Measurements from ENCODE around the gene SH2D7.

The SH2D7 gene

DNA sequence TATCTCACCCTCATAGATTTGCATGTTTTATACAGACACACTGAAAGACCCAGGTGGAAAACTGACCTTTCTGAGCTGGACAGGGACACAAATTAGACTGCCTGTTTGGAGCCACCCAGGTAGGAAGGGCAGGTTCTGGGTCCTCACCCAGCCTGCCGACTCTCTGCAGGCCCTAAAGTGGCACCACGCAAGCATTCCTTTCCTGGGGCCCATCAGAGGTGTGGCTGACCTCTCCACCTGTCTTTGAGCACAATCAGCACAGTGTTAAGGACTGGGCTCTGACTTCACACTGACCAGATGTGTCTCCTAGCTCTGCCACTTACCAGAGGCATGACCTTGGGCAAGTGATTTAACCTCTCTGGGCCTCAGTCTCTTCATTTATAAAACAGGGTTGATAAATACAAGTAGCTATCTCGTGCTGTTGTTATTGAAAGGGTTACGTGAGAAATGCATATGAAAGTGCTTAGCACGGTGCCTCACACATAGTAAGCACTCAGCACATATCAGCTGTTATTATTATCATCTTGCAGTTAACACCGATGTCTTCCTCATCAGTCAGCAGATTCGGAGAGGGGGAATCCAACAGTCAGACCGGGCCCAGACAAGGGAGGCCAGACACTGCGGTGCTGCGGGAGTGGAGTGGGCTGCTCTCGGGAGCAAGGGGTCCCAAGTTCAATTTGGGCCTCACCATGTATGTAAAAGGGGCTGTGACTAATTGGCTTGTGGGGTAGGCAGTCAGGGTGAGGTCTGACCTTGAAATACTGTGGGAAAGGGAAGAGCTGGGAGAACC lies 12.9 kb upstream of the SH2D7 start:
- no peak for DNase-seq (ENCODE audit: low read depth)

DNA sequence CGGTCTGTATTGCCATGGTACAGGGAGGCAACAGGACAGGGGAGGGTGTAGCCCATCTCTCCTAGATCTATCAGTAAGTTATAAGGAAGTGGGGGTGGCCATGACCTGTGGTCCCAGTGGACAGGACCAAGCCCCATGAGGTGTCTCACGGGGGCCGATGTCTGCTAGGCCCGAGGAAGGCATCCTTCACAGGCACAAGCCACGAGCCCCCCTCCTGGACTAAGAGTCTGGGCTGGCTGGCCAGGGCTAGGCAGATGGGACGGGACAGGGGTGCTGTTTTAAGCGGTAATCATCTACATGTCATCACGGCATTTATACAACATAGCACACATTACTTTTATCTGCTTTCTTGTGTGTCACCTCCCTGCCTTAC lies 12.3 kb upstream of the SH2D7 start:
- no peak for DNase-seq (ENCODE audit: low read depth)

DNA sequence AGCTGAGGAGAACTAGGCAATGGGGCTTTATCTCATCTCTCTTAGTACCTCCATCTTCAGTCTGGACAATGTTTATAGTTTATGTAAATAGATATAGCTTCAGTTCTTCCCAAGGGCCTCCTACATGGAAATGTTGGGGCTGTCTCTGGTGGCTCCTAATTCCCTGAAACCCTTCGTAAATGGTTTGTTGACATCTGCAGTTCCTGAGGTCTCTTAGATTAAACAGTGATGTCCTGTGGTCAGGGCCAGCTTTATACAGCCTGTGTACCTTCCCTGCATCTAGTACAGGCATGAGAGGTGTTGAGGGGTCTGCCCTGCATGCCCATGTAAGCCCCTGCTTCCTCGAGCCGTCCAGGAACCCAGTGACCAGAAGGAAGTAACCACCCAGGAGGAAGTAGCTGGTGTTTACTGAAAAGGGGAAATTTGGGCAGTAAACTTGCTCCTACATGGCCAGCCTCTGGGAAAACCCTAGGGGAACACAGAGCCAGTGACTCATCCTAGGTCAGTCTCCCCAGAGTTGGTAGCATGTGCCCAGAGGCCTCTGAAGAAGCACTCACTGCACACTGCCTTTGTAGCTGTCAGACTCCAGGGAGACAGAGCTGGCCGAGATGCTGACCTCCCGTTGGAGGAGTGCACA lies 10.1 kb upstream of the SH2D7 start:
- DNase-seq (ENCODE audit: low read depth) = no peak

DNA sequence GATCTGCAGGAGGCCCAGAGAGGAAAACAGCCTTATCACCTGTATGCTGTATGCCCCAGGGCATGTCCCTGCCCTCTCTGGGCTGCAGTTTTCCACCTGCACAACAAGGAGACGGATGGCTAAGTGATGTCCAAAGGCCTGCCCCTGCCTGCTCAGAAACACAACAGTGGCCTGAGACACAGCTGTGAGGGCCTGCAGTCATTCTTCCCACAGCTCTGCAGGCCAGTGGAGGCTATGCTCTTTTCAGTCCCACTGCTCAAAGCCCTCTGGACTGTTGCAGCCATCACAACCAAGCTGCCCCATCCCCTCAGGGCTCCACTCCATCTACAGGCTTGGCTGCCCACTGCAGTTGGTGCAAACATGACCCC lies 9.6 kb upstream of the SH2D7 start:
- DNase-seq (ENCODE audit: low read depth) = no peak

DNA sequence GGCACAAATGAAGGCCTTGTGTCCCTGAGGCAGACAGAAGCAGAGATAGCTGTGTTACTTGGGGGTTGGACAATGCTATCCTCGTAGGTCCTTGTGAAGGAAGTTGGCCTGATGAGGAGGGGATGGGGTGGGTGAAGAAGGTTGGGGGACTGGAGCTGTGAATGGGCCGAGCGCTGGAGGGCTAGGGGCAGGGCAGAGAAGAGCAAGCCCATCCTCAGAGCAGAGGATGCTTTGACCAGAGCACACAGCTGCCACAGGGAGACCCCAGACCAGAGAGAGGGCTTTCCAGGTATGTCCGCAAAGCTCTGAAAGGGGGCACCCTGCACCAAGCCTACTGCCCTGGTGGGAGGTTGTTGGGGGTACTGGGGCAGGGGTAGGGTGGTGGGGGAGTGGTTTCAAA lies 9.2 kb upstream of the SH2D7 start:
- DNase-seq (ENCODE audit: low read depth) = no peak

DNA sequence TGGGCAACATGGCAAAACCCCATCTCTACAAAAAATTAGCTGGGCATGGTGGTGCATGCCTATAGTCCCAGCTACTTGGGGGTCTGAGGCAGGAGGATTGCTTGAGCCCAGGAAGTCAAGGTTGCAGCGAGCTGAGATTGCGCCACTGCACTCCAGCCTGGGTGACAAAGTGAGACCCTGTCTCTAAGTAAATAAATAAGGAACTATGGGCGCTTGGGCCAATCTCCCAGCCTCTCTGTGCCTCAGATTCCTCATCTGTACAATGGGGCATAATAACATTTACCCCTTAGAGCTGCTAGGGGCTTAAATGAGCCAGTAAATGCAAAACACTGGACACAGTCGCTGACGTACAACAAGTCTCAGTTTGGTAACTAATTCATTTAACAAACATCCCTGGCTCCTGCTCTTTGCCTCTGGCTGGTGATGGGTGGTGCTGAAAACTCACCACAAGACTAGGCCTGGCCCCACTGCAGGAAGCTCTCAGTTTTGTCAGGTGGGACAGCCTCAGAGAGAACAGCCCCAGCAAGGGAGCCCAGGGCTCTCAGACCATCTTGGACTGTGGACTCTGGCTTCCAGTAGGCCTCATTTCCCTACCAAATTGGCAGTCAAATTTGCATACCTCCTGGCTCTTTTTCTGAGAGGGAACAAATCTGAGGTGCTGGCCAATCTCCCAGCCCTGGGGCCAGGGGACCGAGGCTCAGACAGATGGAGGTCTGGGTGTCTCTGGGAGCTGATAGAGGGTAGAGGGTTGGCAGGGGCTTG lies 8.5 kb upstream of the SH2D7 start:
- DNase-seq (ENCODE audit: low read depth) = no peak

DNA sequence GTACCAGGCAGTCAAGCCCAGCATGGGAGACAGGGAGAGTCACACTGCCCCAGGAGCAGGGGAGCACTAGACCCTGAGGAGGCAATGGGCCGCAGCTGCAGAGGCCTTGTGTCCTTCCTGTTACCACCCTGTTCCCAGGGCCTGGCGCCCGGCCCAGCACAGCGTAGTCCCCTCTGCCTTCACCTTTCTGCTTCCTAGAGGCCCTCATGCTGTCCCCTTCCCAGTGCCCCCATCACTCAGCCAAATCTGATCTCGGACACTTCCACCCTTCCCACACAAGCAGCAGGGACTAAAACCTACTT lies 8.0 kb upstream of the SH2D7 start:
- DNase-seq (ENCODE audit: low read depth) = no peak

DNA sequence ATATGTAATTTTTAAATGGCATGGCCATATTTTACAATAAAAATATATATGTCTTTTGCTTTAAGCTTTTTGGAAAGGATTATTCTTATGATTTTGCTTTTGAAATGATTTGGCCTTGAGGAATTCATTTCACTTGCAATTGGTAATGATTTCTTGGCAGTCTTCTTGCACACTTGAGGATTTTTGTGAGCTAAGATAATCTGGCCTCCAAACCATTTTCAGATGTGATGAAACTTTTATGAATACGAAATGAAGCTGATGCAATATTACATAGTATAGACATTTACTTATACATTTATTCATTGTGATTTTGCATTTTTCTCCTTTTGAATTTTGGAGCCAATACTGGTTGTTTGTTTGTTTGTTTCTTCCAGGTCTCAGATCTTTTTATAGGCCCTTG lies 6.4 kb upstream of the SH2D7 start:
- DNase-seq (ENCODE audit: low read depth) = no peak

DNA sequence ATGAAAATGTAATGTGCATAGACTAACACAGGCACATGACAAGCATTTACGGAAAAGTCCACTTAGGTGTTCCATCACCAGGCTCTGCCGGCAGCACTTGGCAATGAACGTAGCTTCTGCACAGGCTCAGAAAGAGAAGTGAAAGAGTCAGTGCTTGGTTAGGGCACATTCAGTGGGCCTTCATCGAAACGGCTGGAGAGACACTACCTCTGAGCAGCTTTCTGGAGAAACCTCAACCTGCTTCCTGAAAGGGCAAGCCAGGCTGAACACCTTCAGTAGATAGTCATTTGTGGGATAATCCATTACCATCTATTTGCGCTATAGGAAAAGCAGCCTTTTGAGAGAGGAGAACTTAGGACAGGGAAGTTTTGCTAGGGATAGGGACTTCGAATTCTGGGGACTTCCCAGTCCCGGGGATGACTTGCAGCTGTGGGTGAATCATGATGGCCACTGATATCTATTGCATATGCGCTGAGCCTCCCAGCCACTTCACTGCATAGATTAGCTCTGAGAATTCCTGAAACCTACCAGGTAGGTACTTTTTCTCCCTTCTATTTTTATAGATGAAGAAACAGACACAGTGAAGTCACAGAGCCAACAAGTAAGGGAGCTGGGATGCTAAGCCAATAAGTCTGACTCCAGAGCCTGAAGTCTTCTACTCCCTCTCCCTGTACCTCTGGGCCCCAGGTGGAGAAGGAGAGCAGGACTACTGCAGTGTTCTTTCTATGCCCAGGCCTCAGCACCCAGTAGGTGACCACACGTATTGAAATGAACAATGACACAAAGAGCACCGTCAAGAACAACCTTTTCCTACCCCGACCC lies 4.2 kb upstream of the SH2D7 start:
- DNase-seq (ENCODE audit: low read depth) = no peak

DNA sequence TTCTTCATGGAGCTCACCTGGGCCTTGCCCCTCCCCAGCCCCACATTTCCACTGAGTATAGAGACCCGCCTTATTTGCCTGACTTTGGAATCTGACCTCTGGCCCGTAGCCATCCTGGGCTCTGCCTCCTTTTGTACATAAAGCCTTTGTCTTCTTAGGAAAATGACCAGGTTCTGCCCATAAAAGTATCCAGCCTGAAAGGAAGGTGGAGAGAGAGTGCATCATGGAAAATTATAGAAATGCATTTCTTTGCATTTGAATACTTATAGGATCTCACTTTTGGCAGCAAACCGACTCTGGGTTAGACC lies 3.6 kb upstream of the SH2D7 start:
- no peak for DNase-seq (ENCODE audit: low read depth)

DNA sequence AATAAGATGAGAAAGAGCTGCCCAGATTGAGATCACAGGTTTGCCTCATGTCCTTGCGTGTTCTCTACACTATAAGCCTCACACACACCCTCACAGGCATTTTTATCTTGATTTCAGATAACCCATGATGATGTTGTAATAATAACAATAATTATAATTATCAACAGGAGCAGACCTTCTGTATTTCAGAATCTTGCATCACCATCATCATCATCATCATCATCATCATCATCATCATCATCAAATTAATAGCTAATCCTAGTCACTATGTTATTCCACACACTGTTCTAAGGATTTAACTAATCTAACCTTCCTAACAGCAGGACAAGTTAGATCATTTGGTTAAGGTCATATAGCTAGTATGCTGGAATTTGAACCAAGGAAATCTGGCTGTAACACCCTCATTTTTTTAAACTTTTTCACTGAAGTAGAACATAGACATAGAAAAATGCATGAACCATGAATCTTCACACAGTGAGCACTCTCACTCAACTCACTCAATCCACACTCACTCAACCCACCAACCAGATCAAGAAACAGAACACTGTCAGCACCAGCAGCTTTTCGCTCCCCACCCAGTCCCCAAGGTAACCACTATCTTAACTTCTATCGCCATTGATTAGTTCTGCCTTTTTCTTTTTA lies 1.8 kb upstream of the SH2D7 start:
- no peak for DNase-seq (ENCODE audit: low read depth)

DNA sequence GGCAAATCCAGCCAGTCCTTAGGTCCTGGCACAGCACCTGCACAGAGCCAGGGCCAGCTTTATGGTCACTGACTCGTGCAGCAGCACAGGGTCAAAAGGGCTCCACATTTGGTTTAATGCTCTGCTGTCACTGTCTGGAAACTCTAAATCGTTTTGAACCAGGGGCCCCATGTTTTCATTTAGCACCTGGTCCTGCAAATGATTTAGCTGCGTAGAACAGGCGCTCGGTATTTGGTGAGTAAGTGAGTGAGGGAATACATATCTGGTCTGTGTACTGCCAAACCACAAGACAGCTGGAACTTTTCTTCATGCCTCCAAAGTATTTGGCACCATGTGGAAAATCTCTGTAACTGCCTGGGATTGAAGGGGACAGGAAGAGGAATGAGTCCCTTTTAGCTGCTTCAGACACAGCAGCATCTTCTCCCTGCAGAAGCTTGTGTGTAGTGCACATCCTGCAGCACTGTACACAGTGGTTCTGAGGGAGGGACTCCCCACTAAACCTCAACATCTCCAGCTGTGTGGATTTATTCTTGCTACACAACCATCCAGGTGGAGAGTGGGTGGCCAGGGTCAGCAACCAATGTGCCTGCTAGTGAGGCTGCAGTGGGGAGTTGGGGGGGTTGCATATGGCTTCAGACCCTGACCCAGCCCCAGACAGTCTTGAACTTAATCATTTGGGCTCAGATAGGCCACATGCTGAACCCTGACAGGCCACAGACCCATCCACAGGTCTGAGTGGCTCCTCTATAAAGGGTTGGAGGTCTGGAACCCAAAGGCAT lies 1.1 kb downstream of the SH2D7 start:
- no peak for DNase-seq (ENCODE audit: low read depth)

DNA sequence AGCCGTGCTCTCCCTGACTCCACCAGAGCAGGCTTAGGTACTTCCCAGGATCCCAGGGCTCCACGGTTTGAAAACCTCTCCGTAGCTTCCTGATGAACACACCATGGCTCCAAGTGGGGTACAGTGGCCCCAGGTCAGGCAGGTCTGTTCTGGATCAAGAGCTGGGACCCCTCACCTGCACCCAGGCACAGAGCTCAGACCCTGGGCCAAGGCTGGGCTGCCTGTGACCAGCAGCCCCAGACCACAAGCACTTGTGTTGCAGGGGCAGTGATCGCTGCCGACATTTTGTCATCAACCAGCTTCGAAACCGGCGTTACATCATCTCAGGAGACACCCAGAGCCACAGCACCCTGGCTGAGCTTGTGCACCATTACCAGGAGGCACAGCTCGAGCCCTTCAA lies 5.3 kb downstream of the SH2D7 start:
- DNase-seq (ENCODE audit: low read depth) = no peak

DNA sequence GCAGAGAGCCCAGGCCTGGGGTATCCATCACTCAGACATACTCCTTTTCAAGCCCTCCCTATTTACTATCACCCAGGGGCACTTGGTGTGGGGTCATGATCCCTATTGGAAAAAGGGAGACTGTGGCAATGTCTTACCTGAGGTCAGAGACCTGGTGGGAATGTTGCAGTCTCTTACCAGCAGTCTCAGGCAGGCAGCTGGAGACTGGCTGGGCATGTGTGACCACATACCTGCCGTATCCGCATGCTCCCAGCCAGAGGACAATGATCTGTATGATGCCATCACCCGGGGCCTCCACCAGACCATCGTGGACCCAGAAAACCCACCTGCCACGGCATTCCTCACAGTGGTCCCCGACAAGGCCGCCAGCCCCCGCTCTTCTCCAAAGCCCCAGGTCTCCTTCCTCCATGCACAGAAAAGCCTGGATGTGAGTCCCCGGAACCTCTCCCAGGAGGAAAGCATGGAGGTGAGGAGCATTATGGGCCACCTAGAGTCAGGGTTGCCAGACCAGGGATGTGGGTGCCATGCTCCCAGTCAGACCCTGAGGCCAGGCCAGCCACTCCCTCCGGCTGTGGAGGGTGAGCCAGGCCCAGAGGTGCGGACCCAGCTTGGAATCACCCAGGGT lies 5.9 kb downstream of the SH2D7 start:
- DNase-seq (ENCODE audit: low read depth) = no peak

DNA sequence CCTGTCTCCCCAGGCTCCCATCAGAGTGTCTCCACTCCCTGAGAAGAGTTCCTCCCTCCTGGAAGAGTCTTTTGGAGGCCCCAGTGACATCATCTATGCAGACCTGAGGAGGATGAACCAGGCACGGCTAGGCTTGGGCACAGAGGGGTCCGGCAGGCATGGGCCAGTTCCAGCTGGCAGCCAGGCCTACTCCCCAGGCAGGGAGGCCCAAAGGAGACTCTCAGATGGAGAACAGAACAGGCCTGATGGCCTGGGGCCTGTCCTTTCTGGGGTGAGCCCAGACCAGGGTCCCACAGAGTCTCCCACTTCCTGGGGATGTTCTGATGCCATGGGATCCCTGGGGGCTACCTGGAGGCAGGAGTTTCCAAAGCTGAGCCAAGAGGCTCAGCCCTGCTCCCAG lies 8.5 kb downstream of the SH2D7 start:
- DNase-seq (ENCODE audit: low read depth) = no peak

DNA sequence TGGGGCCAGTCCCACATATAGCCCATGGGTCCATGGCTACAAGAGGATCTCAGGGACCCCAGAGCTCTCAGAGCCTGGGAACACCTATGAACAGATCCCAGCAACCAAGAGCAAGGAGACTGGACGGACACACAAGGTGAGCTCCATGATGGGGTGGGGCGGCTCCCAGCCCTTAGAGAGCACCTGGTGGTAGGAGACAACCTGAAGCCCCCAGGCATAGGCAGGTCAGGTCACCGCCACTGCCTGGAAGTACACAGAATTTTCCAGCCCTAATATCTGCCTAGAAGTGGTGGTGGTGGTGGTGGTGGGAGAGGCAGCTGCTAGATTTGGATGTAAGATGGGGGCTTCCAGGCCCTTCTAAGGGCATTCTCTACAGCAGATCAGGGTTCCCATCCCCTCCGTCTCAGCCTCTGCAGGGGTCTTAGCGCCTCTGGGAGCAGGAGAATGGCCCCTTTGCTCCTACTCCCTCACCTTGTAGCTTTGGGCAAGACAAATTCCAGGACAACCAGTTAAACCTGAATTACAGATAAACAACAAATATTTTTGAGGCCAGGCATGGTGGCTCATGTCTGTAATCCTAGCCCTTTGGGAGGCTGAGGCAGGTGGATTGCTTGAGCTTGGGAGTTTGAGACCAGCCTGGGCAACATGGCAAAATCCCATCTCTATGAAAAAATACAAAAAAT lies 9.2 kb downstream of the SH2D7 start:
- DNase-seq (ENCODE audit: low read depth) = no peak

DNA sequence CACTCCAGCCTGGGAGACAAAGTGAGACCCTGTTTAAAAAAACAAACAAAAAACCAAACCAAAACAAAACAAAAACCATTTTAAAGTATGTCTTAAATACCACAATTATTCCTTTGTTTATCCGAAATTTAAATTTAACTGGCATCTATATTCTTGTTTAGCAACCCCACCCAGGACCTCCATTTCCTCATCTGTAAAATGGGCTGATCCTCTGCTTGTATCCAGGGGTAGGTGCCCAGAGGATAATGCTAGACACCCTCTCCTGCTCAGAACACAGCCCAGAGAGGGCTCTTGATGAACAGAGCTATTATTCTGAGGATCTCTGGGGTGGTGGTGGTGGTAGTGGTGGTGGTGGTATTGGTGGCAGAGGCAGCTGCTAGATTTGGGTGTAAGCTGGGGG lies 9.8 kb downstream of the SH2D7 start:
- no peak for DNase-seq (ENCODE audit: low read depth)

DNA sequence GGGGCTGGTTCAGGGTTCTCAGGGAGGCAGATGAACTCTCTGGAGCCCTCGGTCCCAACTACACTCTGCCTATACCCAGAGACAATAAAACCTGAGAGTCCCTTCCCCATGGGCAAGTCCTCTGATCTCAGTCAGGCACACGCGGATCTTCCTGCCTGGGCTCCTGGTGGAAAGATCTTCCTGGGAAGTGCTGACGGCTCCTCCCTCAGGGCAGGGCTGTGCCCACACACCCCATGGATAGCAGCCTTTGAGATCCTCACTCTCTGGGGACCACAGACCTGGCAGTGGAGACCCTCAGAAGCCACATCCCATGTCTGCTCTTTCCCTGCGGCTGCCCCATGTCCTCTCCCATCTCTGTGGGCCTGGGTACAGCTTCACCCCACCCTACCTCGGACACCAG lies 10.4 kb downstream of the SH2D7 start:
- no peak for DNase-seq (ENCODE audit: low read depth)

DNA sequence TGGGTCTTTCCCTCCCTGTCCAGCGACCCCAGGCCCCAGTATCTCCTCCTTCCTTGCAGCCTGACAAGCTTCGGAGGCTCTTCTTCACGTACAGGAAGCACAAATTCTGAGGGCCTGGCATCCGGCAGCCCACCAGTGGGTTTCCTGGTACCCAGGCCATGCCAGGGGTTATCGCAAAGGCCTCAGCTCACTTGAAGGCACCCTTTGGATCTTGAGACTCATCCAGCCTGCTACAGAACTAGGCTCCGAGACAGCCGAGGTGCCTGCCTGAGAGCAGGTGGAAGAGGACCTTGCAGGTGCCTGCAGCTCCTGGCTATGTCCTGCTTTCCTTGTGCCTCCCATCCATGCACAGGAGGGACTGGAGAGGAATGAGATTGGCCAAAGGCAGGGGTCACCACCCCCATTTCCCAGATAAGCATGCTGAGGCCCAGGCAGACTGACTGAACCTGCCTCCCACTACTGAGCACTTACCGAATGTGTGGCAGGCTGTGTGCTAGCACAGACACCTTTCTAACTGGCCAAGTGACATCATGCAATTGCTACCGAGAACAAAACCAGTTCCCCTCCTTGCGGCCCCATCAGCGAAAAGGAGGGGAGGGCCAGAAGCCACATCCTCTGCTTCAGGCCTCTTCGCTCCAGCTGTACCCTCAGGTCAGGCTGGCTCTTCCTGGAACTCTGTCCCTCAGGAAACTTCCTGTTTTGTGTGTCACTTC lies 11.2 kb downstream of the SH2D7 start:
- DNase-seq (ENCODE audit: low read depth) = no peak

DNA sequence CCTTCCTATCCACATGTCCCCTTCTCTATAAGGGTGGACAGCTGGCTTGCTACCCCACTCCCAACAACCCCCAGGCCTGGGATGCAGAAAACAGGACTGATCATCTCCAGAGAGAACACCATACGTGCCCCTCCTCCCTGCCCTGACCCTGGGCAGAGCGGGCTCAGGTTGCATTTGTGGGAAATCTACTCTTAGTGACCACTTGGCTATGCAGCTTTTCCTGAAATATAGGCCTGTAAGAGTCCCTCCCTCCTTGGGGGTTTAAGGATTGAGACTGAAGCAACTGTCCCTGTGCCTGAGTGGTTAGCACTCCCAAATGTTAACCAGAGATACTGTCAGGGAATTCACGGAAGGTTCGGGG lies 11.7 kb downstream of the SH2D7 start:
- DNase-seq (ENCODE audit: low read depth) = no peak
